Mesendoderm (in vitro differentiated cells): ENCODE measurements around the gene FAIM2.

Source experiments
- DNase-seq: peaks from one replicate; pipeline ENCODE4 v3.0.0; 2013
- H2AK5ac ChIP-seq: 2 replicates; pipeline ENCODE4 v1.6.1; 2013; ENCODE audit warnings: low read length, inconsistent platforms
- H2BK120ac ChIP-seq: 2 replicates; pipeline ENCODE4 v1.6.1; 2013; ENCODE audit warnings: low read depth, mild to moderate bottlenecking, low read length, moderate library complexity, mixed read lengths
- H2BK15ac ChIP-seq: replicated peaks from 2 replicates; pipeline ENCODE4 v1.6.1; 2013; ENCODE audit warnings: low read depth, mild to moderate bottlenecking, moderate library complexity
- H2BK5ac ChIP-seq: 2 replicates; pipeline ENCODE4 v1.6.1; 2013; ENCODE audit warnings: low read length, inconsistent platforms
- H3K18ac ChIP-seq: 2 replicates; pipeline ENCODE4 v1.6.1; 2013; ENCODE audit warnings: mild to moderate bottlenecking, low read length, mixed read lengths
- H3K23ac ChIP-seq: one replicate; pipeline ENCODE4 v1.6.1; 2013; ENCODE audit warnings: low read length
- H3K27ac ChIP-seq: 2 replicates; pipeline ENCODE4 v1.5.1; 2013; ENCODE audit warnings: low read depth, mild to moderate bottlenecking, inconsistent platforms, low read length, moderate library complexity
- H3K27me3 ChIP-seq: 2 replicates; pipeline ENCODE4 v1.6.1; 2013; ENCODE audit warnings: low read length, control low read depth, mild to moderate bottlenecking, inconsistent platforms; ENCODE audit not compliant: insufficient read depth, poor library complexity
- H3K36me3 ChIP-seq: 2 replicates; pipeline ENCODE4 v1.6.1; 2013; ENCODE audit warnings: low read length, inconsistent platforms; ENCODE audit not compliant: control insufficient read depth, insufficient read depth
- H3K4ac ChIP-seq: one replicate; pipeline ENCODE4 v1.6.1; 2013; ENCODE audit warnings: low read depth, mild to moderate bottlenecking, low read length, moderate library complexity
- H3K4me1 ChIP-seq: 2 replicates; pipeline ENCODE4 v1.6.1; 2013; ENCODE audit warnings: low read depth, low read length, inconsistent platforms; ENCODE audit not compliant: control insufficient read depth
- H3K4me2 ChIP-seq: 2 replicates; pipeline ENCODE4 v1.6.1; 2013; ENCODE audit warnings: low read length
- H3K4me3 ChIP-seq: 2 replicates; pipeline ENCODE4 v1.5.1; 2013; ENCODE audit warnings: mild to moderate bottlenecking, low read length
- H3K56ac ChIP-seq: one replicate; pipeline ENCODE4 v1.6.1; 2013; ENCODE audit warnings: low read length
- H3K79me1 ChIP-seq: 2 replicates; pipeline ENCODE4 v1.6.1; 2013; ENCODE audit warnings: low read length, inconsistent platforms
- H3K79me2 ChIP-seq: 2 replicates; pipeline ENCODE4 v1.6.1; 2013; ENCODE audit warnings: mild to moderate bottlenecking, low read length; ENCODE audit not compliant: control insufficient read depth, insufficient read depth
- H3K9ac ChIP-seq: 2 replicates; pipeline ENCODE4 v1.6.1; 2013; ENCODE audit warnings: low read length, inconsistent platforms
- H4K5ac ChIP-seq: one replicate; pipeline ENCODE4 v1.6.1; 2013; ENCODE audit warnings: low read length
- H4K8ac ChIP-seq: one replicate; pipeline ENCODE4 v1.6.1; 2013; ENCODE audit warnings: low read depth, mild to moderate bottlenecking, control low read depth, low read length, moderate library complexity
- WGBS: extraction: QIAGEN DNeasy Blood & Tissue Kit; methylation state at CpG from one replicate; pipeline ENCODE4 v1.1.7; 2013; ENCODE audit warnings: low lambda C conversion rate, missing lambda C conversion rate; ENCODE audit not compliant: insufficient coverage; ENCODE audit errors: extremely low coverage; 5-methylcytosine and 5-hydroxymethylcytosine counted together

FAIM2 gene

GRCh38 chr12:49936925-49937324 is 33.2 kb upstream of the FAIM2 start:
- no peak overlapping the region for H3K27ac ChIP-seq
- no peak overlapping the region for H2BK120ac ChIP-seq
- H3K23ac ChIP-seq: no peak overlapping the region
- H3K4me3 ChIP-seq: no peak overlapping the region
- no peaks in the 10 kb centered on the region for H3K4me1 ChIP-seq
- no peak overlapping the region for H3K4me2 ChIP-seq
- H3K4ac ChIP-seq: no peak overlapping the region
- WGBS: no CpG with 5 or more reads among the region's 3 CpGs
- H3K79me1 ChIP-seq: no peaks in the 10 kb centered on the region
- H2BK5ac ChIP-seq: no peak overlapping the region
- H4K8ac ChIP-seq: no peak overlapping the region
- H3K18ac ChIP-seq: no peak overlapping the region
- no peaks in the 10 kb centered on the region for H3K36me3 ChIP-seq
- no peak for DNase-seq
- H2AK5ac ChIP-seq: no peak overlapping the region
- H3K56ac ChIP-seq: no peak overlapping the region
- H2BK15ac ChIP-seq: no peak overlapping the region
- no peak overlapping the region for H4K5ac ChIP-seq
- no peaks in the 10 kb centered on the region for H3K79me2 ChIP-seq
- H3K9ac ChIP-seq: no peak overlapping the region
- no peaks in the 10 kb centered on the region for H3K27me3 ChIP-seq

GRCh38 chr12:49934505-49934904 is 30.8 kb upstream of the FAIM2 start:
- no peak overlapping the region for H2BK15ac ChIP-seq
- no peak for DNase-seq
- H2BK120ac ChIP-seq: no peak overlapping the region
- no peak overlapping the region for H4K8ac ChIP-seq
- H3K27ac ChIP-seq: no peak overlapping the region
- no peaks in the 10 kb centered on the region for H3K36me3 ChIP-seq
- no peak overlapping the region for H3K4me2 ChIP-seq
- no peaks in the 10 kb centered on the region for H3K27me3 ChIP-seq
- H4K5ac ChIP-seq: no peak overlapping the region
- no peak overlapping the region for H3K4ac ChIP-seq
- no peaks in the 10 kb centered on the region for H3K79me2 ChIP-seq
- no peak overlapping the region for H3K18ac ChIP-seq
- H3K23ac ChIP-seq: no peak overlapping the region
- H2BK5ac ChIP-seq: no peak overlapping the region
- no peaks in the 10 kb centered on the region for H3K79me1 ChIP-seq
- no peak overlapping the region for H2AK5ac ChIP-seq
- WGBS: no CpG with 5 or more reads among the region's 3 CpGs
- no peak overlapping the region for H3K56ac ChIP-seq
- no peaks in the 10 kb centered on the region for H3K4me1 ChIP-seq
- H3K4me3 ChIP-seq: no peak overlapping the region
- H3K9ac ChIP-seq: no peak overlapping the region

GRCh38 chr12:49933796-49934195 is 30.1 kb upstream of the FAIM2 start:
- Histone ChIP-seq H3K56ac (no peak overlapping the region), H3K23ac (no peak overlapping the region), H3K27me3 (no peaks in the 10 kb centered on the region), H3K18ac (no peak overlapping the region), H3K36me3 (no peaks in the 10 kb centered on the region), H3K4me1 (no peaks in the 10 kb centered on the region), H3K79me1 (no peaks in the 10 kb centered on the region), H3K4me2 (no peak overlapping the region), H3K4me3 (no peak overlapping the region), H2BK120ac (no peak overlapping the region), H2AK5ac (no peak overlapping the region), H2BK15ac (no peak overlapping the region), H3K27ac (no peak overlapping the region), H3K79me2 (no peaks in the 10 kb centered on the region), H3K9ac (no peak overlapping the region), H2BK5ac (no peak overlapping the region), H4K8ac (no peak overlapping the region), H4K5ac (no peak overlapping the region), H3K4ac (no peak overlapping the region)
- WGBS: no CpG with 5 or more reads among the region's 5 CpGs
- no peak for DNase-seq

GRCh38 chr12:49932533-49933130 is 28.9 kb upstream of the FAIM2 start:
- Histone ChIP-seq H4K8ac (no peak overlapping the region), H3K9ac (no peak overlapping the region), H3K36me3 (no peaks in the 10 kb centered on the region), H3K4me2 (no peak overlapping the region), H3K4me1 (no peaks in the 10 kb centered on the region), H3K27me3 (no peaks in the 10 kb centered on the region), H3K79me1 (no peaks in the 10 kb centered on the region), H2BK5ac (no peak overlapping the region), H4K5ac (no peak overlapping the region), H3K79me2 (no peaks in the 10 kb centered on the region), H2BK120ac (no peak overlapping the region), H3K27ac (no peak overlapping the region), H3K56ac (no peak overlapping the region), H3K4ac (no peak overlapping the region), H3K18ac (no peak overlapping the region), H3K4me3 (no peak overlapping the region), H3K23ac (no peak overlapping the region), H2AK5ac (no peak overlapping the region), H2BK15ac (no peak overlapping the region)
- no peak for DNase-seq
- WGBS: no CpG with 5 or more reads among the region's 8 CpGs

GRCh38 chr12:49932023-49932422 is 28.3 kb upstream of the FAIM2 start:
- Histone ChIP-seq H3K79me2 (no peaks in the 10 kb centered on the region), H3K27ac (no peak overlapping the region), H2BK5ac (no peak overlapping the region), H3K4me3 (no peak overlapping the region), H3K56ac (no peak overlapping the region), H3K4ac (no peak overlapping the region), H2AK5ac (no peak overlapping the region), H2BK15ac (no peak overlapping the region), H3K9ac (no peak overlapping the region), H2BK120ac (no peak overlapping the region), H3K4me1 (no peaks in the 10 kb centered on the region), H3K4me2 (no peak overlapping the region), H3K27me3 (no peaks in the 10 kb centered on the region), H3K36me3 (no peaks in the 10 kb centered on the region), H3K79me1 (no peaks in the 10 kb centered on the region), H4K5ac (no peak overlapping the region), H3K23ac (no peak overlapping the region), H4K8ac (no peak overlapping the region), H3K18ac (no peak overlapping the region)
- WGBS: no CpG with 5 or more reads among the region's 7 CpGs
- DNase-seq: no peak
